HepG2 (cell line): ENCODE data around the gene GCLM. TPM values are rescaled to one million over a fixed set of nuclear protein-coding genes. Genes with fewer than 3 reads are reported as not detected.

Experiments used
- ARID4A ChIP-seq: sonication (generic); formaldehyde crosslinking; IDR thresholded peaks from 2 replicates; pipeline ENCODE4 v1.5.0; 2020; ENCODE audit warnings: mild to moderate bottlenecking, missing genetic modification reagents, borderline replicate concordance
- FOXA1 ChIP-seq, 2 experiments: fragments of 450-650 bp in 1 of 2; sonication (generic) in 1 of 2; formaldehyde crosslinking in 1 of 2; IDR thresholded peaks; 2 replicates each; pipeline versions ENCODE4 v1.4.0 to v1.6.1; 2016 to 2020; ENCODE audit warnings: missing genetic modification reagents in 1 of 2
- HOXD1 ChIP-seq: sonication (generic); formaldehyde crosslinking; IDR thresholded peaks from 2 replicates; pipeline ENCODE4 v1.5.0; 2020; ENCODE audit warnings: missing genetic modification reagents
- IRF2 ChIP-seq: IDR thresholded peaks from 2 replicates; pipeline ENCODE4 v1.6.1; 2018; ENCODE audit warnings: missing genetic modification reagents, missing compliant biosample characterization
- PHF5A ChIP-seq: IDR thresholded peaks from one replicate; pipeline ENCODE4 v1.6.1; 2018; ENCODE audit warnings: low read depth, missing genetic modification reagents; ENCODE audit not compliant: unreplicated experiment
- POGZ ChIP-seq: sonication (generic); formaldehyde crosslinking; IDR thresholded peaks from 2 replicates; pipeline ENCODE4 v1.4.0; 2020; ENCODE audit warnings: mild to moderate bottlenecking, missing genetic modification reagents
- THAP9 ChIP-seq: sonication (generic); formaldehyde crosslinking; IDR thresholded peaks from 2 replicates; pipeline ENCODE4; 2020; ENCODE audit warnings: missing genetic modification reagents, mild to moderate bottlenecking, borderline replicate concordance
- ZBTB4 ChIP-seq: sonication (generic); formaldehyde crosslinking; IDR thresholded peaks from 2 replicates; pipeline ENCODE4 v1.4.0; 2020; ENCODE audit warnings: missing genetic modification reagents, mild to moderate bottlenecking, borderline replicate concordance
- ZNF609 ChIP-seq: sonication (generic); formaldehyde crosslinking; IDR thresholded peaks from 2 replicates; pipeline ENCODE4 v1.4.0; 2020; ENCODE audit warnings: mild to moderate bottlenecking, missing genetic modification reagents, borderline replicate concordance
- ZNF770 ChIP-seq: sonication (generic); formaldehyde crosslinking; IDR thresholded peaks from 2 replicates; pipeline ENCODE4 v1.5.0; 2020; ENCODE audit warnings: mild to moderate bottlenecking, missing genetic modification reagents
- polyA plus RNA-seq, 8 experiments: library from polyadenylated mRNA; depleted of rRNA in 3 of 8; stranded (reverse) in 7 of 8; unstranded in 1 of 8; fragments of >200 nt; fragmentation: Illumina TruSeq in 4 of 8; extraction: Trizol in 4 of 8; gene quantifications; 2 replicates each; pipeline versions ENCODE4 v1.2.1 to v1.2.3, GENCODE V29; 2011 to 2016; ENCODE audit warnings: low read depth in 4 of 8, missing spikeins in 1 of 8, mixed read lengths in 1 of 8; ENCODE audit not compliant: insufficient read depth in 1 of 8
- total RNA-seq, 5 experiments: library from RNA; depleted of rRNA; stranded (reverse); fragments of >200 nt; fragmentation: Illumina TruSeq; extraction: Trizol; gene quantifications; 2 replicates each; pipeline ENCODE4 v1.2.3, GENCODE V29; 2016; ENCODE audit warnings: low read depth in 1 of 5

Gene GCLM
- total and polyA plus RNA-seq, 2 of the 13 experiments (the other 11 are each of a cell fraction or from before 2014, with no cell fraction given) = 8.7 to 29.9 TPM

GRCh38 chr1:93847811-93848288 lies 61.4 kb downstream of the GCLM start (continued):
- TF ChIP-seq THAP9 (CRISPR knock-in tag) (no peak), POGZ (CRISPR knock-in tag) (no peak), IRF2 (CRISPR knock-in tag) (no peak; the same call in 1 of the 2 replicates), ARID4A (CRISPR knock-in tag) (no peak), ZBTB4 (CRISPR knock-in tag) (no peak), HOXD1 (CRISPR knock-in tag) (no peak), PHF5A (CRISPR knock-in tag) (no peak), FOXA1 (IDR thresholded peaks at IDR 0.05) (no peak), FOXA1 (CRISPR knock-in tag; IDR thresholded peaks at IDR 0.05) (no peak), ZNF609 (CRISPR knock-in tag) (peak; percentile 53; the same call in 1 of the 2 replicates), ZNF770 (peak; percentile 56)
